SK-N-SH (cell line): Measurements from ENCODE around the gene RGS6. TPM values are rescaled to one million over a fixed set of nuclear protein-coding genes. Genes with fewer than 3 reads are reported as not detected.

Experiments
- CTCF ChIA-PET: fragments of 300-600, 350-600 bp; formaldehyde crosslinking; extraction: SDS; loops from one replicate; lab custom pipeline; 2021; lab: Yijun Ruan, JAX
- POLR2A ChIA-PET: fragments of 350-600 bp; sonication (Branson Sonifier 250); formaldehyde crosslinking; extraction: SDS; loops from one replicate; lab custom pipeline; 2020; ENCODE audit warnings: antibody characterized with exemption, inconsistent platforms; lab: Yijun Ruan, JAX
- DNase-seq: peaks from one replicate; pipeline ENCODE4 v3.0.0; 2012
- H2AFZ ChIP-seq: fragments of 200-600 bp; sonication (generic); 2 replicates; pipeline ENCODE4 v1.8.1; 2016; ENCODE audit warnings: antibody characterized with exemption, mild to moderate bottlenecking, low read depth
- H3F3A ChIP-seq: fragments of 200-600 bp; sonication (generic); replicated peaks from 2 replicates; pipeline ENCODE3; 2016; ENCODE audit warnings: antibody characterized with exemption, mild to moderate bottlenecking; ENCODE audit not compliant: insufficient read depth
- H3K27ac ChIP-seq, 2 experiments: fragments of 200-500 bp in 1 of 2; fragments of 200-600 bp in 1 of 2; sonication (Bioruptor generic) in 1 of 2; sonication (generic), shearing (Covaris generic) in 1 of 2; 2 replicates each; pipeline versions ENCODE4 v1.5.1 to v1.6.1; 2014 to 2016; ENCODE audit warnings: low read depth in 2 of 2, inconsistent platforms in 1 of 2, low read length in 1 of 2, mild to moderate bottlenecking in 1 of 2, mixed read lengths in 1 of 2
- H3K27me3 ChIP-seq: fragments of 200-600 bp; sonication (generic), shearing (Covaris generic); 2 replicates; pipeline ENCODE4 v1.6.1; 2016; ENCODE audit warnings: mixed run types; ENCODE audit not compliant: insufficient read depth
- H3K36me3 ChIP-seq, 2 experiments: fragments of 200-500 bp in 1 of 2; fragments of 200-600 bp in 1 of 2; sonication (Bioruptor generic) in 1 of 2; sonication (generic) in 1 of 2; replicated peaks in 1 of 2; 2 replicates each; pipeline versions ENCODE3 to v1.5.1; 2014 to 2016; ENCODE audit warnings: low read length in 1 of 2, mild to moderate bottlenecking in 1 of 2; ENCODE audit not compliant: insufficient read depth in 2 of 2, control insufficient read depth in 1 of 2
- H3K4me1 ChIP-seq, 2 experiments: fragments of 200-500 bp in 1 of 2; fragments of 200-600 bp in 1 of 2; sonication (Bioruptor generic) in 1 of 2; sonication (generic), shearing (Covaris generic) in 1 of 2; 2 replicates each; pipeline versions ENCODE4 v1.5.1 to v1.6.1; 2014 to 2016; ENCODE audit warnings: low read depth in 1 of 2, low read length in 1 of 2, mixed run types in 1 of 2; ENCODE audit not compliant: insufficient read depth in 2 of 2, control insufficient read depth in 1 of 2
- H3K4me2 ChIP-seq: fragments of 200-600 bp; sonication (generic), shearing (Covaris generic); 2 replicates; pipeline ENCODE4 v1.6.1; 2017; ENCODE audit warnings: mixed run types
- H3K4me3 ChIP-seq, 2 experiments: fragments of 200-500 bp in 1 of 2; fragments of 200-600 bp in 1 of 2; sonication (Bioruptor generic) in 1 of 2; sonication (generic), shearing (Covaris generic) in 1 of 2; 2 replicates each; pipeline versions ENCODE4 v1.5.1 to v1.8.1; 2014 to 2016; ENCODE audit warnings: low read depth in 2 of 2, inconsistent platforms in 1 of 2, low read length in 1 of 2, mild to moderate bottlenecking in 1 of 2, mixed read lengths in 1 of 2, moderate library complexity in 1 of 2
- H3K79me2 ChIP-seq: fragments of 200-600 bp; sonication (generic); 2 replicates; pipeline ENCODE4 v1.8.1; 2017; ENCODE audit warnings: mild to moderate bottlenecking; ENCODE audit not compliant: insufficient read depth
- H3K9ac ChIP-seq: fragments of 200-600 bp; sonication (generic); 2 replicates; pipeline ENCODE4 v1.6.1; 2017; ENCODE audit warnings: mixed run types
- H3K9me2 ChIP-seq: fragments of 200-600 bp; sonication (generic); 2 replicates; pipeline ENCODE4 v1.6.1; 2017; ENCODE audit warnings: mixed run types
- H3K9me3 ChIP-seq: fragments of 200-600 bp; sonication (generic); 2 replicates; pipeline ENCODE4 v1.6.1; 2017; ENCODE audit warnings: mixed run types, mild to moderate bottlenecking, moderate library complexity
- H4K20me1 ChIP-seq: fragments of 200-600 bp; sonication (generic); 2 replicates; pipeline ENCODE4 v1.6.1; 2017; ENCODE audit warnings: mild to moderate bottlenecking, mixed run types; ENCODE audit not compliant: insufficient read depth
- CHD2 ChIP-seq: fragments of 150-350 bp; IDR thresholded peaks from 2 replicates; pipeline ENCODE4 v1.6.1; 2018; ENCODE audit warnings: low read length; ENCODE audit not compliant: partially characterized antibody
- FOSL2 ChIP-seq: IDR thresholded peaks from 2 replicates; pipeline ENCODE4 v1.4.0; 2012; ENCODE audit warnings: low read depth, mild to moderate bottlenecking, moderate library complexity, borderline replicate concordance
- FOXM1 ChIP-seq: IDR thresholded peaks from 2 replicates; pipeline ENCODE4 v1.4.0; 2012; ENCODE audit warnings: low read depth, mild to moderate bottlenecking
- JUND ChIP-seq: IDR thresholded peaks from 2 replicates; pipeline ENCODE4 v1.4.0; 2012
- NFIC ChIP-seq: IDR thresholded peaks from 2 replicates; pipeline ENCODE4 v1.4.0; 2012; ENCODE audit warnings: borderline replicate concordance
- PBX3 ChIP-seq: IDR thresholded peaks from 2 replicates; pipeline ENCODE4; 2012
- POLR2AphosphoS5 ChIP-seq: IDR thresholded peaks from 2 replicates; pipeline ENCODE4 v1.6.1; 2012; ENCODE audit warnings: low read depth, low read length
- SMC3 ChIP-seq: IDR thresholded peaks from 2 replicates; pipeline ENCODE4 v1.6.1; 2012; ENCODE audit warnings: low read depth, low read length, improper control_type of control experiment
- USF2 ChIP-seq: fragments of 150-350 bp; IDR thresholded peaks from 2 replicates; pipeline ENCODE4 v1.6.1; 2017; ENCODE audit warnings: antibody characterized with exemption, low read length, low read depth, borderline replicate concordance
- YY1 ChIP-seq: IDR thresholded peaks from 2 replicates; pipeline ENCODE4 v1.4.0; 2012; ENCODE audit warnings: low read depth, mild to moderate bottlenecking
- WGBS: methylation state at CpG from one replicate; pipeline ENCODE4 v1.1.6; 2017; ENCODE audit warnings: low lambda C conversion rate; 5-methylcytosine and 5-hydroxymethylcytosine counted together
- polyA plus RNA-seq, 3 experiments: library from polyadenylated mRNA; depleted of rRNA; stranded (reverse); fragments of >200 nt; gene quantifications; 2 replicates each; pipeline ENCODE4 v1.2.3, GENCODE V29; 2012
- TF ChIP-seq, protein P1 (sequence below): fragments of 150-350 bp; IDR thresholded peaks from 2 replicates; pipeline ENCODE4 v1.6.1; 2016; ENCODE audit warnings: mild to moderate bottlenecking, low read depth, low read length
- TF ChIP-seq, protein P2 (sequence below): IDR thresholded peaks from 2 replicates; pipeline ENCODE4 v1.6.1; 2012; ENCODE audit warnings: mild to moderate bottlenecking, low read depth, low read length, moderate library complexity

The RGS6 gene
- polyA plus RNA-seq, 1 of the 3 experiments (the other 2 are of a cell fraction), result not detected

GRCh38 chr14:72352012-72352411, 419.8 kb downstream of the RGS6 start:
- Histone ChIP-seq H2AFZ (no peak overlapping the region), H3K4me2 (no peak overlapping the region), H3K36me3 (no peaks in the 10 kb centered on the region), H3K9ac (no peak overlapping the region), H4K20me1 (no peaks in the 10 kb centered on the region), H3K27me3 (no peaks in the 10 kb centered on the region), H3K4me3 (no peak overlapping the region), H3K79me2 (no peaks in the 10 kb centered on the region), H3K9me2 (no peaks in the 10 kb centered on the region), H3K27ac (no peak overlapping the region), H3K9me3 (no peaks in the 10 kb centered on the region), H3K4me1 (no peaks in the 10 kb centered on the region), H3F3A (no peaks in the 10 kb centered on the region)
- POLR2A ChIA-PET, result no interaction called here
- DNase-seq, result no peak
- WGBS, result 3% methylated on average over 2 of the region's 2 CpGs
- TF ChIP-seq USF2 (no peak), SMC3 (no peak), YY1 (no peak), CHD2 (no peak), NFIC (no peak), POLR2AphosphoS5 (no peak), PBX3 (no peak), FOSL2 (no peak), JUND (no peak), FOXM1 (no peak)
- TF ChIP-seq, protein P1, sequence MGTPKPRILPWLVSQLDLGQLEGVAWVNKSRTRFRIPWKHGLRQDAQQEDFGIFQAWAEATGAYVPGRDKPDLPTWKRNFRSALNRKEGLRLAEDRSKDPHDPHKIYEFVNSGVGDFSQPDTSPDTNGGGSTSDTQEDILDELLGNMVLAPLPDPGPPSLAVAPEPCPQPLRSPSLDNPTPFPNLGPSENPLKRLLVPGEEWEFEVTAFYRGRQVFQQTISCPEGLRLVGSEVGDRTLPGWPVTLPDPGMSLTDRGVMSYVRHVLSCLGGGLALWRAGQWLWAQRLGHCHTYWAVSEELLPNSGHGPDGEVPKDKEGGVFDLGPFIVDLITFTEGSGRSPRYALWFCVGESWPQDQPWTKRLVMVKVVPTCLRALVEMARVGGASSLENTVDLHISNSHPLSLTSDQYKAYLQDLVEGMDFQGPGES, result no peak
- TF ChIP-seq, protein P2, sequence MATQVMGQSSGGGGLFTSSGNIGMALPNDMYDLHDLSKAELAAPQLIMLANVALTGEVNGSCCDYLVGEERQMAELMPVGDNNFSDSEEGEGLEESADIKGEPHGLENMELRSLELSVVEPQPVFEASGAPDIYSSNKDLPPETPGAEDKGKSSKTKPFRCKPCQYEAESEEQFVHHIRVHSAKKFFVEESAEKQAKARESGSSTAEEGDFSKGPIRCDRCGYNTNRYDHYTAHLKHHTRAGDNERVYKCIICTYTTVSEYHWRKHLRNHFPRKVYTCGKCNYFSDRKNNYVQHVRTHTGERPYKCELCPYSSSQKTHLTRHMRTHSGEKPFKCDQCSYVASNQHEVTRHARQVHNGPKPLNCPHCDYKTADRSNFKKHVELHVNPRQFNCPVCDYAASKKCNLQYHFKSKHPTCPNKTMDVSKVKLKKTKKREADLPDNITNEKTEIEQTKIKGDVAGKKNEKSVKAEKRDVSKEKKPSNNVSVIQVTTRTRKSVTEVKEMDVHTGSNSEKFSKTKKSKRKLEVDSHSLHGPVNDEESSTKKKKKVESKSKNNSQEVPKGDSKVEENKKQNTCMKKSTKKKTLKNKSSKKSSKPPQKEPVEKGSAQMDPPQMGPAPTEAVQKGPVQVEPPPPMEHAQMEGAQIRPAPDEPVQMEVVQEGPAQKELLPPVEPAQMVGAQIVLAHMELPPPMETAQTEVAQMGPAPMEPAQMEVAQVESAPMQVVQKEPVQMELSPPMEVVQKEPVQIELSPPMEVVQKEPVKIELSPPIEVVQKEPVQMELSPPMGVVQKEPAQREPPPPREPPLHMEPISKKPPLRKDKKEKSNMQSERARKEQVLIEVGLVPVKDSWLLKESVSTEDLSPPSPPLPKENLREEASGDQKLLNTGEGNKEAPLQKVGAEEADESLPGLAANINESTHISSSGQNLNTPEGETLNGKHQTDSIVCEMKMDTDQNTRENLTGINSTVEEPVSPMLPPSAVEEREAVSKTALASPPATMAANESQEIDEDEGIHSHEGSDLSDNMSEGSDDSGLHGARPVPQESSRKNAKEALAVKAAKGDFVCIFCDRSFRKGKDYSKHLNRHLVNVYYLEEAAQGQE, result no peak
- CTCF ChIA-PET, result no interaction called here
